Mucosa of descending colon (tissue), 3 donors: ENCODE measurements around the gene DNAH10. TPM values are rescaled to one million over a fixed set of nuclear protein-coding genes. Genes with fewer than 3 reads are reported as not detected.

ENCODE experiments used
- ATAC-seq: fragments of 200-7000 bp; cut with Tn5 transposase; one replicate; pipeline ENCODE4 v1.9.1; 2020; ENCODE audit warnings: mild to moderate bottlenecking, moderate library complexity
- DNase-seq, 3 donors: peaks; one replicate each; pipeline ENCODE4 v3.0.0-alpha.2; 2020
- H3K36me3 ChIP-seq: fragments of 200-600 bp; one replicate; pipeline ENCODE4 v1.8.0; 2021; ENCODE audit warnings: low read depth, mild to moderate bottlenecking
- H3K4me1 ChIP-seq: fragments of 200-600 bp; one replicate; pipeline ENCODE4 v1.8.0; 2021; ENCODE audit warnings: low read depth, mild to moderate bottlenecking
- H3K4me3 ChIP-seq: fragments of 200-600 bp; one replicate; pipeline ENCODE4 v1.8.0; 2021; ENCODE audit warnings: mild to moderate bottlenecking
- H3K9me3 ChIP-seq: fragments of 200-600 bp; one replicate; pipeline ENCODE4 v1.8.0; 2021; ENCODE audit warnings: mild to moderate bottlenecking
- intact Hi-C, 2 donors: fragments of 100-400 bp; cut with DNase I in 1 of 2; cut with micrococcal nuclease in 1 of 2; formaldehyde crosslinking; loops; one replicate each; pipeline versions ENCODE4 v1.11.0 to v1.11.1; 2022; cut with DNase I, micrococcal nuclease
- total RNA-seq, 3 donors: library from RNA; stranded (reverse); fragmentation: NEBNext Ultra II Directional in 2 of 3; extraction: Animal tissue kit (Norgen Biotek cat#: 25700) in 2 of 3; gene quantifications; one replicate each; pipeline versions ENCODE4 v1.2.1 to v1.2.4, GENCODE V29; 2021 to 2023
- TF ChIP-seq, protein P1 (sequence below): fragments of 200-600 bp; IDR thresholded peaks from one replicate; pipeline ENCODE4 v1.8.0; 2022; ENCODE audit warnings: antibody characterized with exemption, mild to moderate bottlenecking
- donor health status: DM: no; HTN: no; CAD: no; lungs with moderate emphysema.
- donor health status: DM: no; HTN: no; CAD: no.
- donor health status: DM: no; HTN: yes; CAD: no.

DNAH10 gene
- total RNA-seq, 3 donors from 2014 or later, result 0.29 to 0.63 (median 0.29) TPM

DNA sequence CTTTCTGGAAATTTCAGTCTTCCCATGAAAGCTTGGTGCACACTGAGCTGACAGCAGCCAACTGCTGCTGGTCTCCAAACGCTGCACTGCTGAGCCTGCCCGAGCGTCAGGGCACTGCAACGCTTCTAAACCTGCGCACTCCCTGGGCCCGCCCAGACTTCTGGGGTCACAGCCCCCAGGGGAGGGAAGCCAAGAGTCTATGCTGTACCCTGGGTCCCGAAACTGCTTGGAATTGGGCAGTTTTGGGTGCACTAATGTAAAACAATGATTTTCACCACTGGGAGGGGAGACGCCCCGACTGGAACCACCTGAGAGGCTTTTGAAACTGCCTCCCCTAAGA is 178.5 kb downstream of the DNAH10 start:
- TF ChIP-seq, protein P1, sequence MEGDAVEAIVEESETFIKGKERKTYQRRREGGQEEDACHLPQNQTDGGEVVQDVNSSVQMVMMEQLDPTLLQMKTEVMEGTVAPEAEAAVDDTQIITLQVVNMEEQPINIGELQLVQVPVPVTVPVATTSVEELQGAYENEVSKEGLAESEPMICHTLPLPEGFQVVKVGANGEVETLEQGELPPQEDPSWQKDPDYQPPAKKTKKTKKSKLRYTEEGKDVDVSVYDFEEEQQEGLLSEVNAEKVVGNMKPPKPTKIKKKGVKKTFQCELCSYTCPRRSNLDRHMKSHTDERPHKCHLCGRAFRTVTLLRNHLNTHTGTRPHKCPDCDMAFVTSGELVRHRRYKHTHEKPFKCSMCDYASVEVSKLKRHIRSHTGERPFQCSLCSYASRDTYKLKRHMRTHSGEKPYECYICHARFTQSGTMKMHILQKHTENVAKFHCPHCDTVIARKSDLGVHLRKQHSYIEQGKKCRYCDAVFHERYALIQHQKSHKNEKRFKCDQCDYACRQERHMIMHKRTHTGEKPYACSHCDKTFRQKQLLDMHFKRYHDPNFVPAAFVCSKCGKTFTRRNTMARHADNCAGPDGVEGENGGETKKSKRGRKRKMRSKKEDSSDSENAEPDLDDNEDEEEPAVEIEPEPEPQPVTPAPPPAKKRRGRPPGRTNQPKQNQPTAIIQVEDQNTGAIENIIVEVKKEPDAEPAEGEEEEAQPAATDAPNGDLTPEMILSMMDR, result no peak
- no peaks in the 10 kb centered on the region for H3K36me3 ChIP-seq
- H3K9me3 ChIP-seq, result peaks cover 2% of the 10 kb centered on the region
- DNase-seq (no peak), ATAC-seq (no peak)
- H3K4me3 ChIP-seq, result no peak overlapping the region
- intact Hi-C loops, result no loop called here
- no peaks in the 10 kb centered on the region for H3K4me1 ChIP-seq

DNA sequence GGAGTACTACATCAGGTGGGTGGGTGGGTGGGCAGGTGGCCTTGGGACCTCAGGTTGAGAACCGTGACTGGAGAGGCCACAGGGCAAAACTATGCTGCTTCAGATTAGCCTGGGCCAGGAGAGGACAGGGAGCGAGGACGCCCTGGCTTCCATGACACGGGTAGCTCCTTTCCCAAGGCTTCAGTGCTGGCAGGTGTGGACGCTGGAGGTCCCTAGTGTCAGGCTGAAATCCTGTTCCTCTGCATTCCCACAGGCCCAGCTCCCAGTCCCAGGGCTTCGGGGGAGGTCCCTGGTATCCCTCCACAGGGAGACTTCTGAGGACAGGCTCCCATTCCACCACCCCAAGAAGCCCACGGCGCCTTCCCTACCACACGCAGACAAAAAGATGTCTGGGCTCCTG is 178.9 kb downstream of the DNAH10 start:
- Histone ChIP-seq H3K9me3 (peaks cover 2% of the 10 kb centered on the region), H3K36me3 (no peaks in the 10 kb centered on the region), H3K4me1 (no peaks in the 10 kb centered on the region), H3K4me3 (no peak overlapping the region)
- DNase-seq (no peak), ATAC-seq (no peak)
- intact Hi-C loops, result no loop called here
- TF ChIP-seq, protein P1, result no peak

GRCh38 chr12:123941624-123942237 is 179.6 kb downstream of the DNAH10 start:
- intact Hi-C loops, result no loop called here
- Histone ChIP-seq H3K9me3 (peaks cover 2% of the 10 kb centered on the region), H3K4me3 (no peak overlapping the region), H3K4me1 (no peaks in the 10 kb centered on the region), H3K36me3 (no peaks in the 10 kb centered on the region)
- ATAC-seq (no peak), DNase-seq (no peak)
- TF ChIP-seq, protein P1, result no peak

DNA sequence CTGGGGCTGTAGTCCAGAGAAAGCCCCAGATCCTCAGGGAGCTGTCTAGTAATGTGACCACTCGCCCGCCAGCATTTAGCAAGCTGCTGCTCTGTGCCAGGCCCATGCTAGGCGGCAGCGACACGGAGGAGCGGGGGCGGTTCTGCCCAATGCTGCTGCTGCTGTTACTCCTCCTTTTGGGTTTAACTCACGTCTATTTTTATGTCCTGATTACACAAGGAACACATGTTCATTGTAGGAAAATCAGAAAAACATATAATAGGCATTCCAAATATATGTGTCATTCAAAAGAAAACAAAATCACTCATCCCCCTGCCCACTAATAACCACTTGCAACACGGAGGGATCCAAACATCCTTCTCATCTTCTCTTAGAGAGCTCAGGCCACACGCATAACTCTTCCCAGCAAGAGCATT is 180.1 kb downstream of the DNAH10 start:
- H3K36me3 ChIP-seq, result no peaks in the 10 kb centered on the region
- DNase-seq (no peak), ATAC-seq (no peak)
- TF ChIP-seq, protein P1, result no peak
- no peak overlapping the region for H3K4me3 ChIP-seq
- intact Hi-C loops, result no loop called here
- H3K9me3 ChIP-seq, result peaks cover 2% of the 10 kb centered on the region
- no peaks in the 10 kb centered on the region for H3K4me1 ChIP-seq

DNA sequence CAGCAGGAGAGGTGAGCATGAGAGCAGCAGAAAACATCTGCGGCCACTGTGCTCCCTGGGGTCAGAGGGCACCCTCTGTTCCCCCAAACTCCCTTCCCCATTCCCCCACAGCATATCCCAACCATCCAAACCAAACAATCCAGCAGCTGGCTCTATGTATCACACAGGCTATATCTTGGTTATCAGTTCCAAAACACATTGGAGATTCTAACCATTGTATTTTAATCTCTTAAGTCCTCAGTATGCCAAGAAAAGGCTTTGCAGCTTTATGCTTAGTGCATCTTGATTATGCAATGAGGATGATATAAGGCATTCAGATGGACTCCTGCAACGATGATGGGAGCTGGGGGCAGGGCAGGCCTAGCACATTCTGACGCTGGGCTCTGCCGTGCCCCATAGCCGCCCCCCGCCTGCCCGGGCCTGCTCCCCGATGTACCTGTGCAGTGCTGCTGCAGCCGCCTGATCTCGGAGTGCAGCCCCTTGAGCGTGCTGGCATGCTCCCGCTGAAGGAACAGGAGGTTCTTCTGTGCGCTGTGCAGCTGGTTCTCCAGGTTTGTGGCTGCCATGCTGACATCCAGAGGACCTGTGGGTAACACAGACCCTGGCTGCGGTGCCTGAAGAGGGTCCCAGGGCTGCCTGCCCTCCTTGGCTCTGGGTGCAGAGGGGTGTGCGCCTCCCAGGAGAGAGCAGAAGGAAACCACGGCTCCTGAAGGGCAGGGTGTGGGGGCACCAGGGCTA is 181.0 kb downstream of the DNAH10 start:
- H3K36me3 ChIP-seq, result no peaks in the 10 kb centered on the region

More for the DNA sequence above, 181.0 kb downstream of the DNAH10 start:
- peaks cover 2% of the 10 kb centered on the region for H3K9me3 ChIP-seq
- no peaks in the 10 kb centered on the region for H3K4me1 ChIP-seq
- no peak for DNase-seq
- intact Hi-C loops, result no loop called here
- no peak for ATAC-seq
- TF ChIP-seq, protein P1, result no peak
- H3K4me3 ChIP-seq, result no peak overlapping the region
